GM12873 (cell line): Measurements from ENCODE around the gene MARCHF2.

ENCODE experiments used
- TF ChIP-seq, protein P1 (sequence below): IDR thresholded peaks from 2 replicates; pipeline ENCODE4 v1.5.1; 2012; ENCODE audit warnings: low read depth, mild to moderate bottlenecking, moderate library complexity, low read length, control low read depth; ENCODE audit not compliant: insufficient read depth; ENCODE audit errors: missing control alignments

The MARCHF2 gene

GRCh38 chr19:8444677-8445487 lies 31.8 kb downstream of the MARCHF2 start, which contains the start of gene HNRNPM:
HNRNPM (plus strand) TSS chr19:8444975; CDS start chr19:8444999, 24 bp downstream.
- TF ChIP-seq, protein P1, sequence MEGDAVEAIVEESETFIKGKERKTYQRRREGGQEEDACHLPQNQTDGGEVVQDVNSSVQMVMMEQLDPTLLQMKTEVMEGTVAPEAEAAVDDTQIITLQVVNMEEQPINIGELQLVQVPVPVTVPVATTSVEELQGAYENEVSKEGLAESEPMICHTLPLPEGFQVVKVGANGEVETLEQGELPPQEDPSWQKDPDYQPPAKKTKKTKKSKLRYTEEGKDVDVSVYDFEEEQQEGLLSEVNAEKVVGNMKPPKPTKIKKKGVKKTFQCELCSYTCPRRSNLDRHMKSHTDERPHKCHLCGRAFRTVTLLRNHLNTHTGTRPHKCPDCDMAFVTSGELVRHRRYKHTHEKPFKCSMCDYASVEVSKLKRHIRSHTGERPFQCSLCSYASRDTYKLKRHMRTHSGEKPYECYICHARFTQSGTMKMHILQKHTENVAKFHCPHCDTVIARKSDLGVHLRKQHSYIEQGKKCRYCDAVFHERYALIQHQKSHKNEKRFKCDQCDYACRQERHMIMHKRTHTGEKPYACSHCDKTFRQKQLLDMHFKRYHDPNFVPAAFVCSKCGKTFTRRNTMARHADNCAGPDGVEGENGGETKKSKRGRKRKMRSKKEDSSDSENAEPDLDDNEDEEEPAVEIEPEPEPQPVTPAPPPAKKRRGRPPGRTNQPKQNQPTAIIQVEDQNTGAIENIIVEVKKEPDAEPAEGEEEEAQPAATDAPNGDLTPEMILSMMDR = no peak

DNA sequence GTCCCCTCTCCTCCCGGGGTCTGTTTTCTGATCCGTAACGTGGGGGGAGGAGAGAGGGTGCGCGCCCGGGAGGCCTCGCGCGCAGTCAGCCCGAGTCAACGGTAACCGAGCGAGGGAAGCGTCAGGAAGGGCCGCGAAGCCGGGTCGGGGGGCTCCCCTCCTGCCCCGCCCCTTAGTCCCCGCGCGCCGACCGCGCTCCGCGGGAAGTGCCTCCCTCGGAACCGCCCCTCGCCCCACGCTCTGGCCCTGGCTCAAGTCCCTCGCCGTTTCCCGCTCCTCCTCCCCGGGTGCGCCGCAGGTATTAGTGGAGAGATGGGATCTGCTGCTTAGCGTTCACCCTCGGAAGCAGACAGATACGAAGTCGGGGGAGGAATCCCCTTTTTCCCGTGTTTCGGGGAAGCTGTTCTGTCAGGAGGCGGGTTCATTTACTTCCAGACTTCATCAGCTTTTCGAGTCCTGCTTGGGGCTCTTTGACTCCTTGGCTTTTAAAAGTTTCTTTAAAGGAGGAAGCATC lies 32.4 kb downstream of the MARCHF2 start:
- TF ChIP-seq, protein P1 = no peak

DNA sequence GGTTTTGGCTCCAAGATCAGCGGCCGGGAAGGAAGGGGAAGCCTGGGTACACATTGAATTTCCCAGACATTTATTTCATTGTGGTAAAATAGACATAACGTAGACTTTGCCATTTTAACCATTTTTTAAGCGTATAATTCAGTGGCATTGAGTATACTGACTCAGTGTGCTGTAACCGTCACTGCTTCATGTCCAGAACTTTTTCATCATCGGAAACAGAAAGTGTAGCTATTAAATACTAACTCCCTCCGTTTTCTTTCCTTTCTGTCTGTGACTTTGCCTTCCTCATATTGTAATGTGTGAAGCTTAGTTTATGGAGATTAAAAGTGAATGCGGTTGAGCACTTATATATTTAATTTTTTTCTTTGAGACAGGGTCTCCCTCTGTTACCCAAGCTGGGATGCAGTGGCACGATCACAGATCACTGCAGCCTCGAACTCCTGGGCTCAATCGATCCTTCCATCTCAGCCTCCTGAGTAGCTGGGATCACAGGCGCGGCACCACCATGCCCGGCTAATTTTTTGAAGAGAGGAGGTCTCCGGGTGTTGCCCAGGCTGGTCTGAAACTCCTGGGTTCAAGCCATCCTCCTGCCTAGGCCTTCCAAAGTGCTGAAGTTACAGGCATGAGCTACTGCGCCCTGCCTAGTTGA lies 33.1 kb downstream of the MARCHF2 start:
- TF ChIP-seq, protein P1 = no peak

- TF ChIP-seq, protein P1 = no peak
Measured at GRCh38 chr19:8449830-8450229, 36.7 kb downstream of the MARCHF2 start.

- TF ChIP-seq, protein P1 = no peak
Measured at GRCh38 chr19:8451377-8451776, 38.3 kb downstream of the MARCHF2 start.

DNA sequence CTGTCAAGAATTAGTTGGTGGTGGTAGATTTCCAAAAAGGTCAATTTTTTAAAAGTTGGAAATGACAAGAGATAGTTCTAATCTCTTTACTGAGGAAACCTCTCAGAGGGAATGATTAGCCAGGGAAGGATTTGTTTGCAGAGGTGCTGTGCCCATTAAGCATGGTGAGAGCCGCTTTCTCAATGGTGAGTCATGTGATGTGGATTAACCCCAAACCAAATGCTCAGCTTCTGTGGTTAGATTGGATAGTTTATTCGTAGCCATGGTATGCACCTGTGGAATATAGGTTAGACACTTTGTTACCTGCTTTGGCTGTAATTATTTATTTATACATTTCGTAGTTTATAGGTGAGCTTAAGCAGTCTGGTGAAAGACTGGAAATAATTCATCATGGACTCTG lies 38.8 kb downstream of the MARCHF2 start:
- TF ChIP-seq, protein P1 = no peak

DNA sequence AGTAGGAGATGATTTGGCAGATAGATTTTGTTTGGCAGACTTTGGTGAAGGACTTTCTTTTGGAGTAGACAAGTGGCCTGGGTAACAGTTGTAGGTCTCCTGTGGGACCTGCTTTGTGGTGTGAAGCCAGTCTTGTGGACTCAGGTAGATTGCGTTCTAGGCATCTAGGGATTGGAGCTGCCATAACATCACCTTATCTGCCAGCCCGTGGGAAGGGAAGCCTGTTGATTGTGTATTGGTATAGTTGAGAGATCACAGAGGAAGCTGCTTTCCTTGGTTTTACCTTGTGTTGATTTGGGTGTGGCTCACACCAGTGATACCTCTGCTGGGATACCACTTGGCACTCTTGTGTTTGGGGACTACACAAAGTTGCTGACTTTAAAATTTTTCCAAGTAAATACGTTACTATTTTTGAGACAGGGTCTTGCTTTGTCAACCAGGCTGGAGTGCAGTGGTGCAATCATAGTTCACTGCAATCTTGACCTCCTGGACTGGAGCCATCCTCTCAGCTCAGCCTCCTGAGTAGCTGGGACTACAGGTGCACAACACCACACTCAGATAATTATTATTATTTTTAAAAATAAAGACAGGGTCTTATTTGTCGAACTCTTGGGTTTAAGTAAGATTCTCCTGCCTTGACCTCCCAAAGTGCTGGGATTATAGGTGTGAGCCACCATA lies 39.5 kb downstream of the MARCHF2 start:
- TF ChIP-seq, protein P1 = no peak
